ENCODE measurements around the gene RPS6KA4.

The RPS6KA4 gene

DNA sequence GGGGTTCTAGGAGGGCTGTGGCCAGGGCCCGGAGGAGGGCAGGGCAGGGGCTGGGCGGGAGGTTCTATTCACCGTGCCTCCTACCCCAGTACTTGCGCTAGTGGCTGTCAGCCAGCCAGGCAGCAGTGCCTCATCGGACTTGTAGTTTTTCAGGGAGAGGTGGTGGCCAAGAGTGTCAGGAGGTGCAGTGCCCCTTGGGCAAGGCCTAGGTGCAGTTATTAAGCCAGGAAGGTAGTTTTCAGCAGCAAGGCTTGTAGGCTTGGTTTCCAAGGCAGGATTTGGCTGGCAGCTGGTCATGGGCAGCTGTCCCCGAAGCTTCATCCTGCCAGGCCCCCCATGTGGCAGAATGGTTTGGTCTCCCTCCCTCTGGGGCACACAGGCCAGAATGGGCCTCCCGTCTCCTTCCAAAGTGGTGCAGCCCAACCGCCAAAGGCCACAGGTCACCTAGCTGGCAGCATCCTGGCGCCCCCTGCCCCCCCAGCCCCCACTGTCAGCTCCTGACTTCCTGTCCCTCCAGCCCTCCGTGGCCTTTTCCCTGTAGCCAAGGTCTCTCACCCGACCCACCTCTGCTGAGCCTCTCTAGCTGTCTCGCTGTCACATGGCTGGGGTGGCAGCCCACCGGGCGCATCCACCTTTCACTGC lies 10.5 kb upstream of the RPS6KA4 start:
- no peak for DNase-seq (ENCODE audit: low read depth)

DNA sequence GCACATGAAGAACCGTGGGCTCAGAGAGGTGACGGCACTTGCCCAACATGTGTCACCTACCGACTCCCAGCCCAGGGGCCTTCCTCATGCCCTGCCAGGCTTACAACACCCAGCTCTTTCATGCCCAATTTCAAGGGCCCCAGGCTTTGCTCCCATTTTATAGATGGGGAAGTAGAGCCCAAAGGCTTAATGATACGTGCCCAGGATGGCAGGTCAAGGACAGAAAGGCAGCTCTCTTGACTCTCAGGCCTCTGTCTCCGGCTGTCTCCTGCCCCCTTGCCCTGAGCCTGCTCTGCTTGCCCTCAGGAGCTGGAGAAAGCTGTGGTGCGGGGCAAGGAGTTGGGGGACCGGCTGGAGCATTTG lies 10.0 kb upstream of the RPS6KA4 start:
- DNase-seq (ENCODE audit: low read depth) = no peak

GRCh38 chr11:64349404-64349803 lies 9.6 kb upstream of the RPS6KA4 start:
- DNase-seq (ENCODE audit: low read depth) = no peak

GRCh38 chr11:64351136-64351631 lies 7.8 kb upstream of the RPS6KA4 start:
- DNase-seq (ENCODE audit: low read depth) = no peak

DNA sequence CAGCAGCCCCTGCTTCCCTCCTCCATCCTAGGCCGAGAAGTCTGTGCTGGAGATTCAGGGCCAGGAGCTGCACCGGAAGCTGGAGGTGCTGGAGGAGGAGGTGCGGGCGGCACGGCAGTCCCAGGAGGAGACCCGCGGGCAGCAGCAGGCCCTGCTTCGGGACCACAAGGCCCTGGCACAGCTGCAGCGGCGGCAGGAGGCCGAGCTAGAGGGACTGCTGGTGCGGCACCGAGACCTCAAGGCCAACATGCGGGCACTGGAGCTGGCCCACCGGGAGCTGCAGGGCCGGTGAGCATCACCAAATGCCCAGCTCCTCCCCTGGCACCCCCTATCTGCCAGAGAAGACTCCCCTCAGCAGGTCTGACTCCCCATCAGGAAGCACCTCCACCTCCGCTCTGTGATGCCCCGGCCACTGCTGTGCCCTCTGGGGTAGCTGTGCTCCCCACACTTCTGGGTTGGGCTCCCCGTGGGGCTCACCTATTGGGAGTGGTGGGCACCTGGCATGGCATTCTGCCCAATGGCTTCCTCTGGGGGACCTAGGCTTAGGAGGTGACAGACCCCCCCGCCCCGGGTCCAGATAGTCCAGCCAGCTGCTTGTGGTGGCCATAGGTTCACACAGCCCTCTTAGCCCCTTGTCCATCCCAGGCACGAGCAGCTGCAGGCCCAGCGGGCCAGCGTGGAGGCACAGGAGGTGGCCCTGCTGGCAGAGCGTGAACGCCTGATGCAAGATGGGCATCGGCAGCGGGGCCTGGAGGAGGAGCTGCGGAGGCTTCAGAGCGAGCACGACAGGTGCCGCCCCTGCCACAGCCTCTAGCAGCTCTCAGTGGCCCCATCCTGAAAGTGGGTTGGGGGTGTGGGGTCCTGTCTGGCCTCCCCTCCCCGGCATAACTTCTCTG lies 6.6 kb upstream of the RPS6KA4 start:
- DNase-seq (ENCODE audit: low read depth) = no peak

GRCh38 chr11:64352995-64353714 lies 5.8 kb upstream of the RPS6KA4 start:
- DNase-seq (ENCODE audit: low read depth) = no peak

DNA sequence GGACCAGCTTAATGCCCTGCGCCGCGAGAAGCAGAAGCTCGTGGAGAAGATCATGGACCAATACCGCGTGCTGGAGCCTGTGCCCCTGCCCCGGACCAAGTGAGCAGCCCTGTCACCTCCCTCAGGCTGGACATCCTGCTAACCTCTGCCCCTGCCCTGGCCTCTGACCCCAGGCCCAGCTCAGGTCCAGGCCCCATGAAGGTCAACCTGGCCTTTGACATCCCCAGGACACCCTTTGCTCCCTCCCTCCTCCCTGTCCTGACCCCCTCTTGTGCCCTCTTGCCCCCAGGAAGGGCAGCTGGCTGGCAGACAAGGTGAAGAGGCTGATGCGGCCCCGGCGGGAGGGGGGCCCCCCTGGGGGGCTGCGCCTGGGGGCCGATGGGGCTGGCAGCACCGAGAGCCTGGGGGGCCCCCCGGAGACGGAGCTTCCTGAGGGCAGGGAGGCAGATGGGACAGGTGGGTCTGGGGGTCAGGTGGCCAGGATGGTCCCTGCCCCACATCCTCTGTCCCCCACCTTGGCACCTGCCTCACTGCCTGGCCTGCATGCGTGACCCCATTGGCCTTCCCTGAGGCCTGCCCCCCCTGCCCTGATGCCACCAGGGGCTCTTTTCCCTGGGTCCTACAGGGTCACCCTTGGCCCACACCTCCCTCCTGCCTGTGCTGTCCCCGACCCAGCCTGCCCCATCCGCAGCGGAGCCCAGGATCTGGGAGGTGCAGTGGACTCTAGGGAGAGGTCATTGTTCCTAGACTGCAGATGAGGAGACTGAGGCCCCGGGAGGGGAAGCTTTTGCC lies 5.1 kb upstream of the RPS6KA4 start:
- no peak for DNase-seq (ENCODE audit: low read depth)

GRCh38 chr11:64355078-64355940 lies 3.7 kb upstream of the RPS6KA4 start:
- peak; percentile 55 for DNase-seq (ENCODE audit: low read depth)

GRCh38 chr11:64356498-64357411 lies 2.2 kb upstream of the RPS6KA4 start:
- peak; percentile 50 for DNase-seq (ENCODE audit: low read depth)

DNA sequence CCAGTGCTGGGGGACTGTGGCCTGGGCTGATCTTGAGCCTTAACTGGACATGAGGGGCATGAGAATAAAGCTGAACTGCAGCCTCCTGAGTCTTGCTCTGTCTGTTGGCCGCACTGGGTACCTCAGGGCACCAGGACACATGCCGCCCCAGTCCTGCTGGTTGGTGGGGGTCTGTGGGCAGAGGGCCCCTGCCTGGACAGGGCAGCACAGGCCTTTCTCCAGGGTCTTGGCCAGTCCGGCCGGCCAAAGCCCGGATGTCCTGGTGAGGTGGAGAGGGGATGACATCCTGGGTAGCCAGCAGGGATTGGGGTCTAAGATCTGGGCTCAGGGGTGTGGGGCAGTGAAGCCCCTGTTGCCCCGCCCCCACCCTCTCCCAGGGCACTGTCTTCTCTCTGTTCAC lies 1.5 kb upstream of the RPS6KA4 start:
- DNase-seq (ENCODE audit: low read depth) = no peak

- DNase-seq (ENCODE audit: low read depth) = peak; percentile 51
These were observed 942 bp upstream of the RPS6KA4 start for GRCh38 chr11:64357904-64358535.

DNA sequence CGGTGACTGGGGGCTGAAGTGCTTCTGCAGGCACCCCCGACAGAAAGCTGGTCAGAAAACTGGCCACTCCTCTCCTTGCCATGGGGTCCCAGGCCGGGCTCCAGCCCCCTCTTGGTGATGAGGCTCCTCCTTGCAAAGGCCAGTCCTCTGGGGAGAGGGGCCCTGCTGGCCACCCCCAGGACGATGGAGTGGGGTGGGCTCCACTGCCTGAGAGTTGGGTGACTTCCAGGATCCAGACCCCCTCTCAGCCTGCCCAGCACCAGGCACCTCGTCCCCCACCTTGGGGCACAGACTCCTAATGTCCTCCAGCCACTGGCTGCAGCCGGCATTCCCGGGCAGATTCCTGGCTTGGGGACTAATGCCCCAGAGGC lies 441 bp upstream of the RPS6KA4 start:
- no peak for DNase-seq (ENCODE audit: low read depth)

DNA sequence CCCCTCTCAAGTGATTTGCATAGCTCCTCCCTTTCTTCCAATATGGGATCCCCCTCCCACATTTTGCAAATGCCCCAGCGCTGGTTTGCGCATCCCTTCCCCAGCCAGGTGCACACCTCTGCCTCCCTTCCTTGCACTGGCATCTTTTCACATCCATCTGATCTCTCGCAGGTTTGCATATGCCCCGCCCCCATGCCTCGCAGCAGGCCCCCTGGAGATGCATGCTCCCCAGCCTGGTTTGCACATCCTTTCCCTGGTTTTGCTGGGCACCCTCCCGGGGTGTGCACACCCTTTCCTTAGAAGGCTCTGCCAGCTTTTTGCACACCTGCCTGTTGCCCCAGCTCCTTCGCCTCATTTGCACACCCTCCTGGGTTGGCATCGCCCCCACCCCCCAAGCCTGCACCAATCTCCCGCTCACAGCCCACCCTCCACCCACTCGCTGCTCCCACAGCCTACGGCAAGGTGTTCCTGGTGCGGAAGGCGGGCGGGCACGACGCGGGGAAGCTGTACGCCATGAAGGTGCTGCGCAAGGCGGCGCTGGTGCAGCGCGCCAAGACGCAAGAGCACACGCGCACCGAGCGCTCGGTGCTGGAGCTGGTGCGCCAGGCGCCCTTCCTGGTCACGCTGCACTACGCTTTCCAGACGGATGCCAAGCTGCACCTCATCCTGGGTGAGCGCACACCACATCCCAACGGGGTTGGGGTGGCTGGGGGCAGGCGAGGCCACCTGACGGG lies 917 bp downstream of the RPS6KA4 start:
- DNase-seq (ENCODE audit: low read depth) = peak; percentile 28

DNA sequence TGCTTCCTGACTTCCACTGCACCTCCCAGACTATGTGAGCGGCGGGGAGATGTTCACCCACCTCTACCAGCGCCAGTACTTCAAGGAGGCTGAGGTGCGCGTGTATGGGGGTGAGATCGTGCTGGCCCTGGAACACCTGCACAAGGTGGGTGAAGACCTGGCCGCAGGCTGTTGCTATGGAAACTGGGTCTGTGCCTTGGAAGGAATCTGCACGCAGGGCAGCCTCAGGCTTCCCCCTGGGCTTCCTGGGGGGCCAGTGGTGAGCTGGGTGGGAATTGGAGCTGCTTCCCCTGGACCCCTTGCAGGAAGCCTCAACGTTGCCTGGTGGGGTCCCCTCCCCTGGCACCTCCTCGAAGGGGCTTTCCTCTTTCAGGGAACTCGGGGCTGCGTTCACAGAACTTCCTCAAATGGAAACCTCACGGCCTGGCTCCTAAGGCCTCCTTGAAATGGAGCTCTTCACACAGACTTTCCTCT lies 1.5 kb downstream of the RPS6KA4 start:
- no peak for DNase-seq (ENCODE audit: low read depth)

- no peak for DNase-seq (ENCODE audit: low read depth)
These were observed 2.7 kb downstream of the RPS6KA4 start for GRCh38 chr11:64361659-64362058.

- no peak for DNase-seq (ENCODE audit: low read depth)
These were observed 3.4 kb downstream of the RPS6KA4 start for GRCh38 chr11:64362339-64362738.

DNA sequence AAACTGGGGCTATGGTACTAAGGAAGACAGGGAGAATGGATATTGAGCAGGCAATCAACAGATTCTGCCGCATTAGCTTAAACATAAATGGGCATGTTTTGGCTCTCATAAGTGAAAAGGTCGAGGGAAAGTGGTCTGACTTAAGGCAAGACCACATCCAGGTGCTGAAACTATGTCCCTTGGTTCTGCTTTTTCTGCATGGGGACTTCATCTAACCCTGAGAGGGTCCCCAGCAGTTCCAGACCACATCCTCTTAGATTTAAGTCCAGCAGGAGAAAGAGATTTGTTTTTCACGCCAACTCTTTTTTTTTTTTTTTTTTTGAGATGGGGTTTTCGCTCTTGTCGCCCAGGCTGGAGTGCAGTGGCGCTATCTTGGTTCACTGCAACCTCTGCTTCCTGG lies 5.5 kb downstream of the RPS6KA4 start:
- no peak for DNase-seq (ENCODE audit: low read depth)

DNA sequence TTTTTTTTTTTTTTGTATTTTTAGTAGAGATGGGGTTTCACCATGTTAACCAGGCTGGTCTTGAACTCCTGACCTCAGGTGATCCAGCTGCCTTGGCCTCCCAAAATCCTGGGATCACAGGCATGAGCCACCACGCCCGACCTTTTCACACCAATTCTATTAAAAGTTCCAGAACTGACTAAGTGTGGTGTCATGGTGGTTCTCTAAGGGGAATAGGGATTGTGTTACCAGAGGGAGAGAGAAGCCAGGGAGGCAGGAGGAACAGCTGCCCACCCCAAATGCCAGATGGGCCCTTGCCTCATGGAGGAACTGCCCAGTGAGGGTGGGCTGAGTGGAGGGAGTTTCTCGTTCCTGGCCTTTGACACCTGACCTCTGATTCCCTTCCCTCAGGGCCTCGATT lies 5.9 kb downstream of the RPS6KA4 start:
- DNase-seq (ENCODE audit: low read depth) = no peak

GRCh38 chr11:64366751-64367150 lies 7.8 kb downstream of the RPS6KA4 start:
- DNase-seq (ENCODE audit: low read depth) = no peak
